GM21717 (cell line): ENCODE results near the gene ABCD1.
"Not testable (repeated sequence)": the region's sequence is repeated elsewhere in the genome, so short reads cannot be mapped to it uniquely, and the experiment has no call there.

ENCODE experiments used
- ATAC-seq: cut with Tn5 transposase; IDR thresholded peaks from one replicate; pipeline ENCODE4 v1.9.1; 2021; ENCODE audit warnings: mild to moderate bottlenecking, moderate library complexity; ENCODE audit not compliant: unreplicated experiment

Gene ABCD1

DNA sequence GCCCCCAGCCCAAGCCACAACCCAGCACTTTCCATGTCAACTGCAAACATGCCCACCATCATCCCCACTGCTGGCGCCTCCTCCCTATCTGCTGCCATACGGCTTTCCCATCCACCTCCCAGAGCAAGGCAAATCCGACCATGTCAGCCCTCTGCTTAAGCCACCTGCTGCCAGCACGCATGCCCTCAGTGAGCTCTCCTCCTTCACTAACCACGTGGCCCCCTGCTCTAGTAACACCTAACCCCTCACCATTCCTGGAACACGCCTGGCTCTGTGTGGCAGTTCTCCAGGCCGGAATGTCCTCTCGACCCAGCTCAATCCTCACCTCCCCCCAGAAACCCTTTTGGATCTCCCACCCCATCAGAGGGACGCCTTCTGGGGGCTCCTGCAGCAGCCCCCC is 17.9 kb upstream of the ABCD1 start:
- no peak for ATAC-seq

DNA sequence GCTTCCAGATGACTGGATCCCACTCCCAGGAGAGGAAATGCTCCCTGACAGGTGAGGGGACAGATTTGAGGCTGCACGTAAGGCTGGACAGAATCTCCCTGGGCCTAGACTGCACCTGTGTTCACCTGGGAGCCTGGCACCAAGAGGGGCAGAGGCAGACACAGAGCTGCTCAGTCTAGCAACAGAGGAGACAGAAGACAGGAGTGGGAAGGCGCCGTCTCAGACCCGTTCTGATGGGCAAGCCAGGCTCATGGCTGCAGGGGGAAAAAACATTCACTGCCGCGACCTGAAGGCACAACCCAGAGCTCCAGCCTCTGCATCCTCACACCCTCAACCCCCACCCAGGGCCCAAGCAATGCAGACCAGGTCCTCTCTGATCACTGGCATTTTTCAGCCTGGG is 17.2 kb upstream of the ABCD1 start:
- no peak for ATAC-seq

DNA sequence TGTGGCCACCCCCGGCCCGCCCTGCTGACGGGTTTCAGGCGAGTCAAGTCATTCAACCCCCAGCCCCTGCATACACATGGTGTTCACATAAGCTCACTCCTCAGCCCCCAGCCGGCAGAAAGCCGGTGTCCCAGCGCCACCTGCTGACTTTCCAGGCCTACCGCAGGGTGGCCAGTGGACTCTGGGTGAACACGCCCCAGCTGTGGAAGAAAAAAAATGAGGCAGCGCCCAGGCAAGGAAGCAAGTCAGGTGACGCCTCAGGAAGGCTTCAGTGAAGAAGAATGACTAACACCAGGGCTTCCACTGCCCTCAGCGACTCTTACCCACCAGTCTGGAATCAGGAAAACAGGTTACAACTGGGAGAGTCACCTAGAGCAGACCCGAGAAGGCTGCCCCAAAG is 16.2 kb upstream of the ABCD1 start:
- ATAC-seq: no peak

DNA sequence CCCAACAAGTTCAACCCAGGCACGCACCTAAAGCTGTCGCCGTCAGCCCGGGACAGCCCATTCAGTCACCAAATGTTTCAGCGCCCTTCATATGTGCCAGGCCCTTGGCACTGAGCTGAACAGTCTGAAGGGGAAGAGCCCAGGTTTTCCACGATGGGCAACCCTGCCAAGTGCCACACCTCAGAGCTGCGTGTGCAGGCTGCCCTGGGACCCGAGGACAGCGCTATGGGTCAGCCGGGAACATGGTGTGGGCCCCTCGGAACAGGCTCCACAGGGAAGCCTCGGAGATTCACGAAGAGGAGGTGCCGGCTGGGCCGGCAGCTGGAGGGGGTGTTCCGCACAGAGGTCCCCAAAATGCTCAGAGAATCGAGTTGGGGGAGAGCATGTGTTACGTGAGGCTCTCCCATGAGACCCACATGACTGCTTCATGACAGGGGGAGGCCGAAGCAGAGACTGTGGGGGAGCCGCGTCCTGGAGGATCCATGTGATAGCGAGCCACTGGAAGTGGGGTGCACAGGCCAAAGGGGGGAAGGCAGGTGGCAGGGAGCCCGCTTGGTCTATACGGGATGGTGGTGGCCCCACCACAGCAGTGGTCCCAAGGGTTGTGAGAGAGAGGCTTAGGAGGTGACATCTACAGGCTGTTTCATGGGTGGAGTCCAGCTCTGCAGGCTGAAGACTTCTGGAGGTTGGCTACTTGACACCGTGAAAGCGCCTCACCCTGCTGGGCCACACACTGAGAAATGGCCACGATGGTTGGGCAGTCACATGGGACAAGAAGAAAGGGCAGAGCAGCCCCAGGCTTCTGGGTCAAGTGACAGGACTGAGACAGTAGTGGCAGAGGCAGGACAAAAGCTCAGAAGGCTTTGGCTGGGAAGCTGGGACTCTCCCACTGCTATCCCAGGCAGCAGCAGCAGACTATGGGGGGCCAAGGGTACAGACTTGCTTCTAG is 14.7 kb upstream of the ABCD1 start:
- ATAC-seq: no peak

DNA sequence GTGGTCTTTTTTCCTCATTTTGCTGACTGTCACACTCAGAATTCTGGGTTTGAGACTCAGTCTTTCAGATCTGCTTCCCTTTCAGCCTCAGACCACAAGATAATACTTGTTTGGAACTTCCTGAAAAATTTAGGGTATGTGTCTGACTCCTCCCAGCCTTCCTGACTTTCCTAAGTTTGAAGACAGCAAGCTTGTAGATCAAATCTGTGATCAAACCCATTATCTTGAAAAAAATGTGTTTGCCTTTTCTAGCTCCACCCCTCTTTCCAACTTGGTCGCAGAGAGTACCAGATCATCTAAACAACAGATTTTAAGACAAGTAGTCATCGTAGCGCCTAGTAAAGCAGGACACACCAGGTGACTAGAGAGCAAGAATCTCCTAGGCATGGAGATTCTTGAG is 10.4 kb upstream of the ABCD1 start:
- no peak for ATAC-seq

DNA sequence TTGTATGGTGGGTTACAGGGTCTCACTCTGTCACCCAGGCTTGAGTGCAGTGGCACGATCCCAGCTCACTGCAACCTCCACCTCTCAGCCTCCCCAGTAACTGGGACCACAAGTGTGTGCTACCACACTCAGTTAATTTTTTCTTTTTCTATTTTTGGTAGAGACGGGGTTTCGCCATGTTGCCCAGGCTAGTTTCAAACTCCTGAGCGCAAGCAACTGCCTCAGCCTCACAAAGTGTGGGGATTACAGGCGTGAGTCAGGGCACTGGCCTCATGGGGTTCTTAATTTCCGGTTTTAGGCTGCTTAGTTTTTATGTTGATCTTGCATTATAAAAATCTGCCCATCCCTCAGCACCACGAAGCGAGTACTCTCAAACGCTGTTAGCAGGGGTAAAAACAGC is 7.2 kb upstream of the ABCD1 start:
- no peak for ATAC-seq

DNA sequence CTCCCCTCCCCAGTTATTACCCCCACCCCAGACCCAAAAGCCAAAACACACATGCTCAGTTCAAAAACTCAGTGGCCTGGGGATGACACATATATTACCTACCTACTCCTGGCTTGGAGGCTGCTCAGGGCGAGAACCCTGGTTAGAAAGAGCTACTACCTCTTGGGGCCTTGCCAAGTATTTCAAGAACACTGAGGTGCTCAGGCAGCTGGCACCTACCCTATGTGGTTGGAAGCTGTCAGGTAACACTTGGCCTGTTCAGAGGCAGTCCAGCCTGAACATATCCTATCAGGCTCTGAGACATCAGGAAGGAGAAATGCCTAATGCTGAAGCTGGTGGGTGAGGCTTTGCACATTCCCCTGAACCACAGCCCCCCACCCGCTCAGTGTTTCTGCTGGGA is 5.4 kb upstream of the ABCD1 start:
- no peak for ATAC-seq

DNA sequence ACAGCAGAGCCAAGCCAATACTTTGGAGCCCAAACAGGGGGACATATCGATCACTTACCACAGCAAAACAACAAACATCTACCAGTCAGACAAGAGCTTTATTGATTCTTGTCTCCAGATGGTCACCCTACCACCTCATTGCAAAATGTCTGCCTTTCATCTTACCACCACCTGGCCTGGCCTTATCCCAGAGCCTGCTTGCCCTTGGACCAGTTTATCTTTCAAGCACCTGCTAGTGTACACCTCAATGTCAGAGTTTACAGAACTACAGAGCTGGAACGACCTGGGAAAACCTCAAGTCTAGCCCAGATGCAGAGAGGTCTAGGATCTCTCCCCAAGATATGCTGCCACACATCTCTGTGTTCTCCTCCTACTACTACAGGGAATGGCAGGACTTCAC is 5.0 kb upstream of the ABCD1 start:
- no peak for ATAC-seq

DNA sequence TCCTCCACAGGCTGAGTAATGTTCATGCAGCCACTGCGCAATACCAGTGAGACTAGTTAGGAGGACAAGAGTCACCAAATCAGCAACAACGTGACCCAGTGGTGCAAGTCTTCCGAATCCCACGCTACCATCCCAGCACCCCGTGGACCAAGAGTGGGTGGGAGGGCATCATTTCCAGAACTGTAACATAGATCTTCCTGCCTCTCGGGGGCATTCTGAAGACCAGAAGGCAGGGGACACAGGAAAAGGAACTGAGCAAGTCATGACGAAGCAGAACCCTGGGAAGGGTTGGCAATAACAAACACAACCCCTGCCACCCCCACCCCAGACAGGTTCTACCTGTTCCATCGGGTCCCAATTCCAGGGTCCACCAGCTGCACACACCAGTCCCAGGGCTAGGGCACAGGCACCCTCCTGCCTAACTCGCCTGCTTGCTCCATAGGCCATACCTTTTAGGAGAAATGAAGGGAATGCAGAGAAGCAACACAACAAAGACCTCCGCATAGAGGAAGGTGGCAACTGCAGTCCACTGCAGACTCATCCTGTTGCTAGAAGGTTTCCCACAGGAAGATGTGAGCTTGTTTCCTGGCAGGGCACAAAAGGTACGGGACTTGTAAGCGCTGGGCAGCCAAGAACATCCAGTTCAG is 1.8 kb upstream of the ABCD1 start:
- ATAC-seq: no peak

DNA sequence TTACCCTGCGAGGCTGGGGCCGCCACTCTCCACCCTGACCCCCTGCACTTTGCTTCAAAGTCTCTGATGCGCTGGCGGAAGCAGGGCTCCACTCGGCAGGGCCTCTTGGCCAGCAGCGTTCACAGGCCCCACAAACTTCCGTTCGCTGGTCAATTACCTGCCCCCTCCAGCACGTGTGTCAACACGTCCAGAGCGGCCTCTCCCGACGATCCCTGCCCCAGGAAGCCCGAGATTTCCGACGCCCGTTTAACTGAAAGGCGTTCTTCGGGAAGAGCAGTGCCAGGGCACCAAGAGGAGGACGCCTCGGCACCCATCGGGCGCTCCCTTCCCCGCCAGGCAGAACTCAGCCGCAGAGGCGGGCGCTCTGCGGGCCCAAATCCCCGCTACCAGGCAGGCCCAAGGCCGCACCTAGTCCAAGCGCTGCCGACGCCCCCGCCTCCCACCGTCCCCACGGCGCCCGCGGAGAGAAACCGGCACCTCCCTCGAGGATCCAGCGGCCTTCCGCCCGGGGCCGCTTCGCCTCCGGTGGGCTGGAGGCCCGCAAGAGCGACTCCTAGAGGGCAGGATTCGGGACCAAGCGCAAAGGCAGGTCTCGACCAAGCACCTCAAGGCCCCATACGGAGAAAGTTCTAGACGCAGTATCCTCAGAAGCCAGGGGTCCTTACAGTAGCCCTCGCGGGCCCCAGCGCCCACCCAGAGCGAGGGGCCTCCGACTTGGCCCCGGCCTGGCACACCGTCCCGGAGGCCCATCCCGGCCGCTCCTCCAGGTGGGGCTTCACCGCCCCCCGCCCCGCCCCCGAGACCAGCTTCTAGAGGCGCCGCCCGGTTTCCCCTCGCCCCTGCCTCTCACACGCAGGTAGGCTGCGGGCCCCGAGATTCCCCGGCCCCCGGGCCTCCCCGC is 1.1 kb upstream of the ABCD1 start:
- peak; percentile 29 for ATAC-seq

DNA sequence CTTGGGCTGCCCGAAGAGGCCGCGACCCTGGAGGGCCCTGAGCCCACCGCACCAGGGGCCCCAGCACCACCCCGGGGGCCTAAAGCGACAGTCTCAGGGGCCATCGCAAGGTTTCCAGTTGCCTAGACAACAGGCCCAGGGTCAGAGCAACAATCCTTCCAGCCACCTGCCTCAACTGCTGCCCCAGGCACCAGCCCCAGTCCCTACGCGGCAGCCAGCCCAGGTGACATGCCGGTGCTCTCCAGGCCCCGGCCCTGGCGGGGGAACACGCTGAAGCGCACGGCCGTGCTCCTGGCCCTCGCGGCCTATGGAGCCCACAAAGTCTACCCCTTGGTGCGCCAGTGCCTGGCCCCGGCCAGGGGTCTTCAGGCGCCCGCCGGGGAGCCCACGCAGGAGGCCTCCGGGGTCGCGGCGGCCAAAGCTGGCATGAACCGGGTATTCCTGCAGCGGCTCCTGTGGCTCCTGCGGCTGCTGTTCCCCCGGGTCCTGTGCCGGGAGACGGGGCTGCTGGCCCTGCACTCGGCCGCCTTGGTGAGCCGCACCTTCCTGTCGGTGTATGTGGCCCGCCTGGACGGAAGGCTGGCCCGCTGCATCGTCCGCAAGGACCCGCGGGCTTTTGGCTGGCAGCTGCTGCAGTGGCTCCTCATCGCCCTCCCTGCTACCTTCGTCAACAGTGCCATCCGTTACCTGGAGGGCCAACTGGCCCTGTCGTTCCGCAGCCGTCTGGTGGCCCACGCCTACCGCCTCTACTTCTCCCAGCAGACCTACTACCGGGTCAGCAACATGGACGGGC is 579 bp downstream of the ABCD1 start:
- ATAC-seq: peak; percentile 5

DNA sequence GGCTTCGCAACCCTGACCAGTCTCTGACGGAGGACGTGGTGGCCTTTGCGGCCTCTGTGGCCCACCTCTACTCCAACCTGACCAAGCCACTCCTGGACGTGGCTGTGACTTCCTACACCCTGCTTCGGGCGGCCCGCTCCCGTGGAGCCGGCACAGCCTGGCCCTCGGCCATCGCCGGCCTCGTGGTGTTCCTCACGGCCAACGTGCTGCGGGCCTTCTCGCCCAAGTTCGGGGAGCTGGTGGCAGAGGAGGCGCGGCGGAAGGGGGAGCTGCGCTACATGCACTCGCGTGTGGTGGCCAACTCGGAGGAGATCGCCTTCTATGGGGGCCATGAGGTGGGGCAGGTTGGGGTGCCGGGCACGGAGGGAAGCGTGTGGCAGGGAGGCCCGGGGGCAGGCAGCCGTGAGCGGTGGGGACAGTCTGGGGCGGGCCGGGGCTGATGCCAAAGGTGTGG is 1.2 kb downstream of the ABCD1 start:
- no peak for ATAC-seq

DNA sequence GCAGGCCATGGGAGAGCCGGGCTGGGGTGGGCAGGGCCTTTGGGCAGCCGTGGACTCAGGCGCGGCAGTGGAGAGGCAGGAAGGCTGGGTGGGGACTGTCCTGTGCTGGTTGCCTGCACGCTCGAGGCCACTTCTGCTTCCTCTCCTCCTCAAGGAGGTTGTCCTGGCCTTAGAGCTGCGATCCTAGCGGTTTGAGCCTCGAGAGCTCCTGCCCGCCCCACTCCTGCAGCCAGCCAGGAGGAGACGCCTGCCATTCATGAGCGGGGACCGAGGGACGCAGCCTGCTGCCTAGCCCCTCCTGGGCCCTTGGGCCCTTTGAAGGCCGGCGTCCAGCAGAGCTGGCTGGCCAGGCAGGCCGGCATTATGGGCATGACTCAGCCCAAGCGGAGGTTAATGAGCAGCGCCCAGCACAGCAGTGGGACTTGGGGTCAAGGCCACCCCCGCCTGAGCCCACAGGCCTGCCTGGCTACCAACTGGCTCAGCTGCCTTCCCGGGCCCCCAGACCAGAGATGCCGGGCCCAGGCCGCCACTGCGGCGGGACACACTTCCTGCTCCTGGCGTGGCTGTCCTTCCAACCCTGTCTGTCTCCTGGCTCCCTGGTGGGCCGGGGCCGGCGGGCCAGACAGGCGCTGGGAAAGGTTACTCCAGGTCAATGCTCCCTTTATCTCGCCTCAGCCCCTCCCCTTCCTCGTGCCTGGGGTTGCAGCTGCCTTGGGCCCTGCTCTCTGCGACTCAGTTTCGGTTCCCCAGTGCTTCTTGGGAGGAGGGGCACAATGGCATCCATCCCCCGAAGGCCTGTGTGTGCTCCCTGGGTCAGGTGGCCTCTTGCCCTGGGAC is 1.8 kb downstream of the ABCD1 start:
- ATAC-seq: peak; percentile 57

DNA sequence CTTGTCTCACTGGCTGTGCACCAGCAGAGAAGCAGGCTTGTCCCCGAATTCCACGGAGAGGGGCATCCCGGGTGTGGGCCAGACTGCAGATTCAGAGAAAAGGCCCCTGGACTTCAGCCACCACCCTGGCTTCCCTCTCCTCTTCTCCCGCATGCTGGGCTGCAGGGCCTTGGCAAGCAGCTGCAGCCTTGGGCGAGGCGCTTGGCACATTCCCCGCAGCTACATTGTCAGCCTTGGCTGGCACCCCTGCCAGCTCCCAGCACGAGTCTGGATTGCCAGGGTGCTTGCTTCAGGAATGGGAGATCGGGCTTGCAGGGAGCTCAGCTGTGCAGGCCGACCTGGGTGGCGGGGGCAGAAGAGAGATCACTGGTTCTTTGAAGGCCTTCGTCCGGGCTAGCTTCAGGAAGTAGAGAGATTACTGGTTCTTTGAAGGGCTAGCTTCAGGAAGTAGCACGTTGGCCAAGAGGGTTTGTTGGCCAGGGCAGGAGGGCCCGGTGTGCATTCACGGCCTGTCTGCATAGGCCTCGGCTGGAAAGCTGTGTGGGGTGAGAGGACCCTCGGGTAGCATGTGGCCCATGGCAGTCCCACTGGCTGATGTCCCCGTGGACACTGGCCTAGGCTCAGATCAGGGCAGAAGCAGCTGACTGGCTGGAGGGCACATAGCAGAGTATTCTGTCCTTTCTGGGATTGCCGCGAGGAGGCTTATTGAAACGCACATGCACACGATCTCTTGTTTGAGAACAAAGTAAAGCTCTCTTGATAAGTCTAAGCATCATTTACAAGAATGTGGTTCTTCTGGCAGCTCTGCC is 2.7 kb downstream of the ABCD1 start:
- ATAC-seq: no peak

DNA sequence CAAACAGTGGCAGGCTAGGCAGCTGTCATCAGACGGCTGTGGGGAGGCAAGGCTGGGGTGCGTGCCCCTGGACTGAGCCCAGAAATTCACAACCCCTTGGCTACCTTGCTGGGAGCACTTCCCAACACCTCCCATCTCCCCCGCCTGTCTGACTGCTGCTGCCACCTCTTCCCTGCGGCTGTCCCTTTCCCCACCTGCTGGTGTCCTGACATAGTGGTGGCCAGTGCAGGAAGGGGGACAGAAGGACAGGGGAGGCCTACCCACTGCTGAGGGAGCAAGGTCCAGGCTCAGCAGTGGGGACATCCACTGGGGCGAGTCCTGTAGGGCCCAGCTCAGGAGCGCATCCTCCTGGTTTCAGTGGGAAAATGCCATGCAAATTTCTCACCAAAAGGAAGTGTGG is 3.4 kb downstream of the ABCD1 start:
- no peak for ATAC-seq

DNA sequence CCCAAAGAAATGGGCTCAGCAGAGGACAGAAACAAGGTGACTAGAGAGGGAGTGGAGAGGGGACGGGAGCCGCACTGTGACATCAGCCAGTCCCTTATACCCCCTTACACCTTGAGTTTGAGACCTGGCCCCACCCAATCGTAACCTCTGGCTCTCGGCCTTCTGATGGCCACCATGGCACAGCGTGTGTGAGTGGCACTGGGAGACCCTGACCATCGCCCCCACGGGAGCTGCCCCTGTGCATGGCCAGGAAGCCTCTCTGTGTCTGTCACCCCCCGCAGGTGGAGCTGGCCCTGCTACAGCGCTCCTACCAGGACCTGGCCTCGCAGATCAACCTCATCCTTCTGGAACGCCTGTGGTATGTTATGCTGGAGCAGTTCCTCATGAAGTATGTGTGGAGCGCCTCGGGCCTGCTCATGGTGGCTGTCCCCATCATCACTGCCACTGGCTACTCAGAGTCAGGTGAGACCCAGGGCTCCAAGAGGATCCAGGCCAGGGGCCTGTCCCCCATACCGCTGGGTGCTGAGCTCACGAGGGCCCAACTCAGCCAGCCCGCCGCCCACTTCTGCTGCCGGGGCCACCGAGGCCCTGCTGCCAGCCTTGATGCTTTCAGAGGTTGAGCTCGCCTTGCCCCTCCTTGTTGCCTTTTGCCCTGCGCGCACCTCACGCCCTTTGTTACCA is 4.4 kb downstream of the ABCD1 start:
- no peak for ATAC-seq

DNA sequence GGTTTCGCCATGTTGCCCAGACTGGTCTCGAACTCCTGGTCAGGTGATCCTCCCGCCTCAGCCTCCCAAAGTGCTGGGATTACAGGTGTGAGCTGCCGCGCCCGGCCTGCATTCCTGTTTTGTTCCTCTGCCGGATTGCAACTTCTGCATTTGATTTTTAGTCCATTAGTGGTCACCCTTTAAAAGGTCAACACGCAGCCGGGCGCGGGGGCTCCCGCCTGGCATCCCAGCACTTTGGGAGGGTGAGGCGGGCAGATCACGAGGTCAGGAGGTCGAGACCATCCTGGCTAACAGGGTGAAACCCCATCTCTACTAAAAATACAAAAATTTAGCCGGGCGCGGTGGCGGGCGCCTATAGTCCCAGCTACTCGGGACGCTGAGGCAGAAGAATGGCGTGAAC is 5.5 kb downstream of the ABCD1 start:
- not testable (repeated sequence) for ATAC-seq
